Endothelial cell of umbilical vein (primary cell): ENCODE results near the gene SLC6A6.

Source experiments
- CTCF ChIP-seq, 2 donors: IDR thresholded peaks; 1 replicate in 1 of 2; 2 replicates in 1 of 2; pipeline ENCODE4 v1.5.1; 2011; ENCODE audit warnings: low read length in 2 of 2, mild to moderate bottlenecking in 2 of 2, moderate library complexity in 2 of 2, control low read depth in 1 of 2, inconsistent platforms in 1 of 2, low read depth in 1 of 2; ENCODE audit not compliant: insufficient read depth in 1 of 2; ENCODE audit errors: extremely low read depth in 1 of 2
- FOS ChIP-seq: IDR thresholded peaks from 2 replicates; pipeline ENCODE4 v1.6.1; 2011; ENCODE audit warnings: mild to moderate bottlenecking, low read length, moderate library complexity, borderline replicate concordance; ENCODE audit not compliant: insufficient read depth
- MAX ChIP-seq: IDR thresholded peaks from 2 replicates; pipeline ENCODE4 v1.6.1; 2011; ENCODE audit not compliant: insufficient read depth, insufficient read length
- MYC ChIP-seq: IDR thresholded peaks from one replicate; pipeline ENCODE4 v1.6.1; 2011; ENCODE audit warnings: mild to moderate bottlenecking, low read depth, low read length
- POLR2AphosphoS5 ChIP-seq: IDR thresholded peaks from 2 replicates; pipeline ENCODE4 v1.6.1; 2012; ENCODE audit warnings: low read depth, mild to moderate bottlenecking, control low read depth, low read length, moderate library complexity; ENCODE audit not compliant: insufficient read depth

GRCh38 chr3:14497321-14497720 is 94.9 kb downstream of the SLC6A6 start:
- TF ChIP-seq CTCF (IDR thresholded peaks at IDR 0.05; ENCODE audit: extremely low read depth in 1 of 2, insufficient read depth in 1 of 2, low read depth in 1 of 2, low read length in 2 of 2) (no peak), POLR2AphosphoS5 (no peak), FOS (no peak), MAX (no peak), MYC (no peak)
